Heart left ventricle (tissue), 16 donors: Measurements from ENCODE around the gene ARL3. TPM values are rescaled to one million over a fixed set of nuclear protein-coding genes. Genes with fewer than 3 reads are reported as not detected.

Experiments used
- ATAC-seq, 4 donors: fragments of 200-7000 bp; cut with Tn5 transposase; one replicate each; pipeline ENCODE4 v1.9.1; 2020 to 2022; ENCODE audit warnings: moderate library complexity in 4 of 4, mild to moderate bottlenecking in 3 of 4, moderate number of reproducible peaks in 1 of 4
- DNase-seq, 5 donors: peaks; one replicate each; pipeline ENCODE4 v3.0.0-alpha.2; 2020
- H3K27ac ChIP-seq, 12 donors: fragments of 200-600 bp; sonication (generic) in 4 of 12; one replicate each; pipeline versions ENCODE4 v1.5.0 to v1.8.0; 2016 to 2022; ENCODE audit warnings: mild to moderate bottlenecking in 2 of 12
- H3K27me3 ChIP-seq, 9 donors: fragments of 200-600 bp; sonication (generic) in 2 of 9; one replicate each; pipeline versions ENCODE4 v1.5.1 to v1.8.0; 2016 to 2022; ENCODE audit warnings: mild to moderate bottlenecking in 3 of 9
- H3K36me3 ChIP-seq, 9 donors: fragments of 200-600 bp; sonication (generic) in 2 of 9; one replicate each; pipeline versions ENCODE4 v1.5.0 to v1.8.0; 2018 to 2022; ENCODE audit warnings: mild to moderate bottlenecking in 2 of 9
- H3K4me1 ChIP-seq, 12 donors: fragments of 200-600 bp; sonication (generic) in 4 of 12; one replicate each; pipeline versions ENCODE4 v1.5.0 to v1.8.0; 2016 to 2022; ENCODE audit warnings: mild to moderate bottlenecking in 3 of 12
- H3K4me3 ChIP-seq, 12 donors: fragments of 200-600 bp; sonication (generic) in 4 of 12; one replicate each; pipeline versions ENCODE4 v1.5.0 to v1.8.0; 2017 to 2022; ENCODE audit warnings: mild to moderate bottlenecking in 9 of 12, moderate library complexity in 4 of 12
- H3K9me3 ChIP-seq, 12 donors: fragments of 200-600 bp; sonication (generic) in 4 of 12; one replicate each; pipeline versions ENCODE4 v1.5.0 to v1.8.0; 2016 to 2022; ENCODE audit warnings: mild to moderate bottlenecking in 1 of 12
- CTCF ChIP-seq, 12 donors: fragments of 200-600 bp; sonication (generic) in 4 of 12; IDR thresholded peaks; one replicate each; pipeline versions ENCODE4 v1.5.0 to v1.8.0; 2018 to 2022; ENCODE audit warnings: antibody characterized with exemption in 12 of 12, mild to moderate bottlenecking in 5 of 12
- POLR2A ChIP-seq, 2 donors: fragments of 450-650 bp; IDR thresholded peaks; one replicate each; pipeline ENCODE4 v1.6.1; 2017; ENCODE audit warnings: antibody characterized with exemption in 2 of 2, mild to moderate bottlenecking in 2 of 2, moderate library complexity in 2 of 2
- WGBS, 4 donors: extraction: QIAGEN DNeasy Blood & Tissue Kit in 2 of 4; methylation state at CpG; one replicate each; pipeline versions ENCODE4 v1.1.5 to v1.1.7; 2013 to 2018; 5-methylcytosine and 5-hydroxymethylcytosine counted together
- intact Hi-C, 10 donors: fragments of 100-400 bp; cut with DNase I; formaldehyde crosslinking; loops; one replicate each; pipeline versions ENCODE4 v1.11.1 to v1.14.2; 2022
- polyA plus RNA-seq, 2 donors: library from polyadenylated mRNA; stranded (reverse); fragments of 200-250 nt; gene quantifications; one replicate each; pipeline ENCODE4 v1.2.3, GENCODE V29; 2013
- total RNA-seq, 9 donors: library from RNA; depleted of rRNA in 2 of 9; stranded (reverse); fragments of >200 nt in 2 of 9; fragmentation: NEBNext Ultra II Directional in 3 of 9; extraction: Animal tissue kit (Norgen Biotek cat#: 25700) in 3 of 9; gene quantifications; one replicate each; pipeline versions ENCODE4 v1.1.0 to v1.2.4, GENCODE V29; 2016 to 2023
- donor health status: ischemic (EF 13 %, LVEDD 7.1; RV severe dilation, severe dysfunction).
- donor health status: healthy with polysubstance abuse.
- donor health status: DM: no; HTN: yes; CAD: no.
- donor health status: DM: no; HTN: no; CAD: no.
- donor health status: ischemic (EF 25% LVEDD 6.9; RV normal size, moderate dysfunction).
- donor health status: ischemic (EF 25% LVEDD 5.7; RV mildly dilated, moderate dysfunction).
- donor health status: healthy.
- donor health status: DM: yes; HTN: yes; CAD: no.
- donor health status: ischemic (EF 35%, LVEDD 5.7; RV mildly dilated, moderate dysfunction).
- donor health status: nonischemic (EF 11% LVEDD 7.7; RV severe dilation, severe dysfunction).
- donor health status: DM: yes; HTN: yes; CAD: no.
- donor health status: PGD.
- donor health status: ischemic (EF 29% LVEDD 5.4; RV normal size, mild dysfunction).
- donor health status: nonischemic (EF 23%, LVEDD 6.1; RV moderate dilation, normal function).

Gene ARL3
- total and polyA plus RNA-seq, 11 donors: 5.8 to 19.3 (median 12.6) TPM

DNA sequence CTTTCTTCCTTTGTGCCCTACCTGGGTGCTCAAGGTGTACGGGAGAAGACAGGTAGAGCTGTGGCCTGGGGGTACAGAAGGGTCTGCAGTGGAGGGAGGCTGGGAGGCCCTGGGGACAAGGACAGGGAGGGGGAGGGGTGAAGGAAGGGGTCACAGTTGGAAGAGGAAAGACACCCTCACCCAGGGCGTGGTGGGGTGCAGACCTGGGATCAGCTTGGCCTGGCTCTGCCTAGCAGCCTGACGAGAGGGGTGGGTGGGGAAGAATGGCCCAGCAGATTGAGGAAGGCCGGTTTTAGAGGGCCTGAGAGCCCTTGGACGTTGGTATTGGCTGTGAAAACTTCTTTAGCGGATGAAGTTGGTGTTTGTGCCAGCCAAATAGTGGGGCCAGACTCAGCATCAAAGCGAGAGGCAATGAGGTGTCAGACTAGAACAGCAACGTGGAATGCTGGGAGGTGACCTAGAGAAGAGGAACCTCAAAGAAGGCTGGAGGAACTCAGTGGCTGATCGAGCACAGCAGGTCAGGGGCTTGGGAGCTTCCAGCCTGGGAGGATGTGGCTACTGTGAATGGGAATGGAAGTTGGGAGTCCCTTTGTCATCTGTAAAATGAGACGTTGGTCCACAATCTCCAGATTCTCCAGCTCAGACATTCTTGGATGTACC is 88.0 kb downstream of the ARL3 start:
- ATAC-seq (no peak), DNase-seq (peak in 1 of 5 donors; percentile 17)
- Histone ChIP-seq H3K36me3 (peaks cover 0 to 20% (median 8%) of the 10 kb centered on the region in 9 donors), H3K4me3 (no peak overlapping the region), H3K9me3 (no peaks in the 10 kb centered on the region), H3K27me3 (no peaks in the 10 kb centered on the region), H3K4me1 (peaks cover 11 to 76% (median 68%) of the 10 kb centered on the region in 12 donors), H3K27ac (peak overlapping the region in 9 of 12 donors; percentile 71 to 96 (median 89))
- TF ChIP-seq POLR2A (IDR thresholded peaks at IDR 0.05) (no peak), CTCF (IDR thresholded peaks at IDR 0.05) (no peak)
- WGBS, 4 donors: 70 to 83% (median 77%) methylated on average over 10 of the region's 10 CpGs
- intact Hi-C loops: no loop called here

- peak in 1 of 5 donors; percentile 18 for DNase-seq
- peak overlapping the region in 4 of 12 donors; percentile 8 to 92 (median 90) for H3K27ac ChIP-seq
- no peak for ATAC-seq
- WGBS, 4 donors: 69 to 78% (median 73%) methylated on average over 12 of the region's 12 CpGs
- no peak overlapping the region for H3K4me3 ChIP-seq
- no peak for TF ChIP-seq POLR2A (IDR thresholded peaks at IDR 0.05)
- no peak for TF ChIP-seq CTCF (IDR thresholded peaks at IDR 0.05)
- H3K27me3 ChIP-seq: no peaks in the 10 kb centered on the region
- intact Hi-C loops: no loop called here
- no peaks in the 10 kb centered on the region for H3K9me3 ChIP-seq
- peaks cover 0 to 16% (median under 1%) of the 10 kb centered on the region in 9 donors for H3K36me3 ChIP-seq
- H3K4me1 ChIP-seq: peaks cover 11 to 82% (median 71%) of the 10 kb centered on the region in 12 donors
Observed at GRCh38 chr10:102624751-102625645, 89.2 kb downstream of the ARL3 start.

DNA sequence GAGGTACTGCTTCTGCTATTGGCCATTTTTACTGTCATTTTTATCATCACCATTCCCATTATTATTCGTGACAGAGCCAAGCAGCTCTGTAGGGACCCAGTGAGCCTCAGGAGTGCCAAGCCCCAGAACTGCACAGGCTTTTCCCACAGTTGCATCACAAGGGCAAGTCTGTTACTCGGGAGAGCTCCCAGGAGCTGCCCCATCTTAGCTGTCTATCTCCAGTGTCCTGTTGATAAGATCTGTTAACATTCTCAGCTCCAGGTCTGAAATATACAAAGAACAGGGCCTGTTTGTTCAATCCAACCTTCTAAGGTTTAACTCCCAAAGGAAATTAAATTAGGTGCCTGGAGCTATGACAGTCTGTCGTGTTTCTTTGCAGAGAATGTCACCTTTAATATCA is 90.1 kb downstream of the ARL3 start:
- Histone ChIP-seq H3K27ac (no peak overlapping the region), H3K4me1 (peaks cover 11 to 82% (median 72%) of the 10 kb centered on the region in 12 donors), H3K36me3 (peaks cover 0 to 12% (median 0%) of the 10 kb centered on the region in 9 donors), H3K4me3 (no peak overlapping the region), H3K27me3 (no peaks in the 10 kb centered on the region), H3K9me3 (no peaks in the 10 kb centered on the region)
- no peak for DNase-seq
- 74 to 89% (median 85%) methylated on average over 3 of the region's 3 CpGs for WGBS, 4 donors
- TF ChIP-seq POLR2A (IDR thresholded peaks at IDR 0.05): no peak
- TF ChIP-seq CTCF (IDR thresholded peaks at IDR 0.05): no peak
- intact Hi-C loops: no loop called here
- no peak for ATAC-seq

Other genes starting within 250 kb of the ARL3 start
- 100 to 1,000 TPM; 103 to 175 (median 119) TPM for gene ACTR1A, start 211.7 kb downstream of the ARL3 start, total RNA-seq
- 100 to 1,000 TPM; 100 to 156 TPM for gene ACTR1A, start 211.7 kb downstream of the ARL3 start, polyA plus RNA-seq
- gene SUFU, start 210.4 kb downstream of the ARL3 start, total RNA-seq: 10 to 100 TPM in 1 of 9 donors, 1 to 10 TPM in 8; 5.8 to 12.7 (median 7.7) TPM
- 1 to 10 TPM; 3.7 to 5.3 TPM for gene SUFU, start 210.4 kb downstream of the ARL3 start, polyA plus RNA-seq
- 100 to 1,000 TPM in 6 of 9 donors, 10 to 100 TPM in 3; 91.5 to 225 (median 107) TPM for gene TRIM8, start 69.9 kb downstream of the ARL3 start, total RNA-seq
- 10 to 100 TPM; 38.9 to 94.6 TPM for gene TRIM8, start 69.9 kb downstream of the ARL3 start, polyA plus RNA-seq
- gene SFXN2, start 239 bp upstream of the ARL3 start, total RNA-seq: 1 to 10 TPM in 7 of 9 donors, under 1 TPM in 2; 0.50 to 7.2 (median 2.4) TPM
- 1 to 10 TPM; 1.8 to 5.9 TPM for gene SFXN2, start 239 bp upstream of the ARL3 start, polyA plus RNA-seq
- 10 to 100 TPM; 18.5 to 75.1 (median 27.6) TPM for gene WBP1L, start 29.6 kb upstream of the ARL3 start, total RNA-seq
- 10 to 100 TPM; 10.7 to 28.5 TPM for gene WBP1L, start 29.6 kb upstream of the ARL3 start, polyA plus RNA-seq
- under 1 TPM in 1 of 9 donors, not detected in 8; 0.25 TPM for gene CYP17A1, start 123.0 kb upstream of the ARL3 start, total RNA-seq
- not detected for gene CYP17A1, start 123.0 kb upstream of the ARL3 start, polyA plus RNA-seq
- gene BORCS7, start 139.9 kb upstream of the ARL3 start, total RNA-seq: 10 to 100 TPM; 11.5 to 29.3 (median 16.9) TPM
- 10 to 100 TPM; 15.4 to 32.9 TPM for gene BORCS7, start 139.9 kb upstream of the ARL3 start, polyA plus RNA-seq
- gene AS3MT, start 155.1 kb upstream of the ARL3 start, total RNA-seq: 10 to 100 TPM in 7 of 9 donors, 1 to 10 TPM in 2; 8.6 to 29.0 (median 15.8) TPM
- gene AS3MT, start 155.1 kb upstream of the ARL3 start, polyA plus RNA-seq: 10 to 100 TPM in 1 of 2 donors, 1 to 10 TPM in 1; 5.2 to 42.2 TPM
- 1 to 10 TPM; 2.9 to 6.3 (median 4.1) TPM for gene CNNM2, start 203.9 kb upstream of the ARL3 start, total RNA-seq
- gene CNNM2, start 203.9 kb upstream of the ARL3 start, polyA plus RNA-seq: 1 to 10 TPM; 1.3 to 2.8 TPM